ENCODE measurements around the gene ECE1.

ECE1 gene

GRCh38 chr1:21255284-21255942 is 34.9 kb downstream of the ECE1 start:
- peak; percentile 36 to 97 (median 79) for DNase-seq

GRCh38 chr1:21254335-21254951 is 35.8 kb downstream of the ECE1 start:
- DNase-seq, result peak in 25 of 56 donors; percentile 8 to 58 (median 37)

DNA sequence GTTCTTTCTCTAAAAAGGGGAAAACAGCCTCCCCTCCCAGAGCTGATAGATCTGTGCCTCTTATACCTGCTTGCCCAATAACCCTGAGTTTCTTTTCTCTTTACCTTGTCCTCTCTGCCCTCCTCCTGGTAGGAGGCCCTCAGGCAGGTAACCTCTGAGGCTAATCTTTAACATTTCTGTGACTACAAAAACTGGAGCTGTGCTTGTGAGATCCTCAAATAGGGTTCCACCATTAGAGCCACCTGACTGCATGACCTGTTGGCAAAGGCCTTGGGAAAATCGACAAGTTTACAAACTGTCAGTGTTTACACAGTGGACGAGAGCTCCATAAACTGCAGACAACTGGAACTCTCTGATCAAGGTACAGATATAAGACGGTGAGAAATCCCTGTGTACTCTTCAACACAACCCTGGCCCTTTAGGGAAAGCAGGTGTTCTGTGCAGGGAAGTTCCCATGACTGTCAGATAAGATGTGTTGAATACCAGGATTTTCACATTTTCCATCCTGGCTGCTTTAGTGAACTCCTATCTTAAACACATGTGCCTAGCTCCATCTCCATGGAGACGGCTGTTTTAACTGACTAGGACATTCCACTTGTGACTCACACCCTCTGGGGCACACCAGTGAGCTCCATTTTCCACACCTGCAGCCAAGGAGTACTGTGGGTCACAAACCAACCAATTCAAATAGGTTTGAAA is 38.3 kb downstream of the ECE1 start:
- DNase-seq, result no peak

DNA sequence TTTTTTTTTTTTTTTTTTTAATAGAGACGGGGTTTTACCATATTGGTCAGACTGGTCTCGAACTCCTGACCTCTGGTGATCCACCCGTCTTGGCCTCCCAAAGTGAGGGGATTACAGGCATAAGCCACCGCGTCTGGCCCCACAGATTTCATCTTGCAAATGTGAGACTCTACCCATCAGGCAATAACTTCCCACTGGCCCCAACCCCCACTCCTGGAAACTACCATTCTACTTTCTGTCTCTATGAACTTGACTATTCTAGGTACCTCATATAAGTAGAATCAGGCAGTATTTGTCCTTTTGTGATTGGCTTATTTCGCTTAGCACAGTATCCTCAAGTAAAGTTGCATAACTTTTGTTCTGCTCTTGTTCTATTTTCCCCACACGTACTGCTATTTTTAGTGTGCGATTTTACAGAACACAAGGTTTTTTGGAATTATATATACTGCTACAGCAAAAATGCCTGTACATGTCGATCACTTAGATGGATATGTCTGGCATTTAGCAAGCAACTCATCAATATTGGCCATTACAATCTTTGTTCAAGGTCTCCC is 40.2 kb downstream of the ECE1 start:
- no peak for DNase-seq

DNA sequence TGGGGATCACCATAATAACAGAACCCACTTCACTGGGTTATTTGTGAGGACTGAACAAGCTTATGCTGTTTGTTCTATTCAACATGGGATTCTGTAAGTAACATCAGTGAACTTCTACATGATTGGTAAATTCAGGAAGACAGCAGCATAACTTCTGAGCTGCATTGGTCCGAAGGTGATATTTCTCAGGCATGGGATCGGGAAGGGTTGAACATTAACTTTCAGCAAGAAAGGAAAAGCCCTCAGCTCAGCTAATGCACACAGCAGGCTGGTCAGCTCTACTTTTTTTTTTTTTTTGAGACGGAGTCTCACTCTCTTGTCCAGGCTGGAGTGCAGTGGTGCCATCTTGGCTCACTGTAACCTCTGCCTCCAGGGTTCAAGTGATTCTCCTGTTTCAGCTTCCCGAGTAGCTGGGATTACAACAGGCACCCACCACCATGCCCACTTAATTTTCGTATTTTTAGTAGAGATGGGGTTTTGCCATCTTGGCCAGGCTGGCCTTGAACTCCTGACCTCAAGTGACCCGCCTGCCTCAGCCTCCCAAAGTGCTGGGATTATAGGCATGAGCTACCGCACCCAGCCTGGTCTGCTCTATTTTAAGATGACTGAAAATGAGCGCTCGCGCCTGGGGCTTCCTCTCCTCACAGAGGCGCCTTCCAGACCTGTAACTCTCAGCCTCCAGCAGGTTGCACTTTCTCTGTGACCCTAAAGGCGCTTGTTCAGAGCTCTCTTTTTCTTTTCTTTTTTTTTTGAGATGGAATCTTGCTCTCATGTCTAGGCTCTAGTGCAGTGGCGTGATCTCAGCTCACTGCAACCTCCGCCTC is 42.2 kb downstream of the ECE1 start:
- DNase-seq, result no peak

DNA sequence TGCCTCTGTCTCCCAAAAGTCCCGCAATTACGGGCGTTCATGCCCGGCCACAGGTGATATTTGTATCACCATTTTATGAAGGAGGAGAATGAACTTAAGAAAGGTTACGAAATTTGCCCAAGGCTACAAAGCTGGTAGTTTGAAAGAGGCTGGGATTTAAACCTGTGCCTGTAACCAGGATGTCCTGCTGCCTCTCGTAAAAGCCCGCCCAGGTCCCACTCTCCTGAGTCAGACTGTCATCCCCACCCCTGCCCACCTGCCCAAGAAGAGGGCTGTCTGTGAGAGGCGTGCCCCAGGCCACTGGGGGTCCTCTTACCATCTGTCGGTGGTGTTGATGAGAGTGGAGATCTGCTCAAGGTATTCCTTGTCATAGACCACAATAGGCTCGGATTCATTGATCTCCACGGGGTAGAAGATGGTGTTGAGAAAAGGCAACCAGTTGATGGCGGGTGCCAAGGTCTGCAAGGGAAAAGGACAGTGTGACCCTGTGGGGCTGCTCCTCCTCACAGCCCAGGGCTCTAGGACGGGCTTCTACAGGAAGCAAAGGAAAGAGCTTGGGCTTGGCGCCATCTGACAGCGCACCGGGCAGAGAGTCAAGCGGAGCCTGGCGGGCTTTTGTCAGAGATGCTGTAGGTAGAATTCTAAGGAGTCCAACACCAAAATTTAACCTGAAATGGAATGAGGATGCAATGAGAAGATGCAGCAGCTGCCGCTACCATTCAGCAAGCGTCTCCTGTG is 43.2 kb downstream of the ECE1 start:
- DNase-seq, result no peak

DNA sequence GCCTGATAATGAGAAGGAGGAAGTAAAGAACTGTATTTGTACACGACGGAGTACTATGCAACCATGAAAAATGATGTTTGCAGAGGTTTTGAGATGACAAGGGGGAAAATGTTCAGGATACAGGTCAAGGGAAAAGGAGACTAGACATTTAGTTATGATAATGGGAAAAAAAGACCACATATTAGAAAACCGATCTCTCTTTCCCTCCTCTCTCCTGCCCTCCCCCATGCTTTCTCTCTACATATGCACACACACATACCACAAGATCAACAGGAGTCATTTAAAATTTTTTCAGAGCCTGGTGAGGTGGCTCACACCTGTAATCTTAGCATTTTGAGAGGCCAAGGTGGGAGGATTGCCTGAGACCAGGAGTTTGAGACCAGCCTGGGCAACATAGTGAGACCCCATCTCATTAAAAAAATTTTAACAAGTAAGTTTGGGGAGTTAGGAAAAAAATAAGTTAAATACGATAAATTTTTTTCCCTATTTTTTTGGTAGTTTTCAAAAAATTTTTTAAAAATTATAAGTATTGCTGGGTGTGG is 44.5 kb downstream of the ECE1 start:
- DNase-seq, result no peak

DNA sequence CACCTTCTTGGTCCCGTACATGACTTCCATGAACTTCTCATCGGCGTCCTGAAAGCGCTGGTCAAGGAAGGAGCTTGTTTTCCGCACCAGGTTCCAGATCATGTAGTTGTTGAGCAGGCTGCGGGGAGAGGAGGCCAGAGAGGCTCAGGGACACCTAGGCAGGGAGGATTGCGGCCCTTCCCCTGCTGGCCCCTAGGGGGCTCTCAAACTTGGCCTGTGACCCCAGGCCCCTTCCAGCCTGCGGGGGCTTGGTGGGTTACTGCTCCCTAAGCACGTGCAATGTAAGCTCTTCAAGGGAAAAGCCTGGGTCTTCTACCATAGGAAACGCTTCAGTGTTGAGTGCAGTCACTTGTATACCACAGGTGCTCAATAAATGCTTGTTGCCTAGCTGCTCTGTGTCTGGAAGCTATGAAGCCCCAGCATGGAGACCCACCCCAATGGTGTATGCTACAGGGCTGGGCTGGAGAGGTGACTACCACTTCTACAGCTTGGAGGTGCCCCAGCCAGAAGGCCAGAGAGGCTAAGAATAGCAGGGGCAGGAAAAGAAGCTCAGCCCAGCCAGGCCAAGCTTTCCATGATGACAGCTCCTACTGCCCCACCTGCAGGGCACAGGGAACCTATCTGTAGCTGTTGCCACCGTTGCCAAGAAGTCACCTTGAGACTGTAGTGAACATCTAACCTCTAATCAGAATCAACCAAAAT is 45.1 kb downstream of the ECE1 start:
- no peak for DNase-seq

DNA sequence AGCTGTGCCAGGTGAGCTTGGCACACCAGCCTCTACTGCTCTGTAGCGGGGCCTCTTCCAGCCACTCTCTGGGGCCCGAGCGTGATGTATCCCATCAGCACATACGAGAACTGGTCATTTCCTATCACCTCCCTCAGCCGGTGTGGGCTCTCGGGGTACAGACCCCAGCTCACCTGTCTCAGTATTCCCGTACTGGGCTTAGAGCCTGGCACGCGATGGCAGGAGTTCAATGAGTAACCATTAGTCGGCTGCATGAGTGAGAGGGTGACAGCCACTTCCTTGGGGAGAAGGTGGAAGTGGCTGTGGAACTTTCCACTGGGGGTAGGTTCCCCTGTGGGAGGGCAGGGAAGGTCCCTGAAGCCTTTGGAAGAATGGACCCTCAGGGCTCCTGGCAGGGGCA is 46.1 kb downstream of the ECE1 start:
- DNase-seq, result no peak

DNA sequence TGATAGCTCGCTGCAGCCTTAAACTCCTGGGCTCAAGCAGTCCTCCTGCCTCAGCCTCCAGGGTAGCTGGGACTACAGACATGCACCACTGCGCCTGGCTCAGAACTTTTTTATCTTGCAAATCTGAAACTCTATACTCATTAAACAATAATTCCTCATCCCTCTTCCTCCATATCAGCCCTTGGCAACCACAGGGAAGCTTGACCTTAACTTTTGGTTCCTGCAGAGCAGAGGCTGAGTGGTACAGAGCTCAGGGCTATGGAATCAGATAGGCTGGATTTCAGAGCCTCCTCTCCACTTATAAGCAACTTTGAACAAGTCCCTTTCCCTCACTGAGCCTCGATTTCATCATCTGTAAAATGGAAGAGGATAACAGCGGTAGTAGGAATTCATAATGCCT is 47.4 kb downstream of the ECE1 start:
- no peak for DNase-seq

GRCh38 chr1:21241771-21242581 is 48.3 kb downstream of the ECE1 start:
- DNase-seq, result no peak

- DNase-seq, result no peak
These were observed 49.6 kb downstream of the ECE1 start for GRCh38 chr1:21240706-21241105.

- DNase-seq, result no peak
These were observed 51.0 kb downstream of the ECE1 start for GRCh38 chr1:21239221-21239620.

DNA sequence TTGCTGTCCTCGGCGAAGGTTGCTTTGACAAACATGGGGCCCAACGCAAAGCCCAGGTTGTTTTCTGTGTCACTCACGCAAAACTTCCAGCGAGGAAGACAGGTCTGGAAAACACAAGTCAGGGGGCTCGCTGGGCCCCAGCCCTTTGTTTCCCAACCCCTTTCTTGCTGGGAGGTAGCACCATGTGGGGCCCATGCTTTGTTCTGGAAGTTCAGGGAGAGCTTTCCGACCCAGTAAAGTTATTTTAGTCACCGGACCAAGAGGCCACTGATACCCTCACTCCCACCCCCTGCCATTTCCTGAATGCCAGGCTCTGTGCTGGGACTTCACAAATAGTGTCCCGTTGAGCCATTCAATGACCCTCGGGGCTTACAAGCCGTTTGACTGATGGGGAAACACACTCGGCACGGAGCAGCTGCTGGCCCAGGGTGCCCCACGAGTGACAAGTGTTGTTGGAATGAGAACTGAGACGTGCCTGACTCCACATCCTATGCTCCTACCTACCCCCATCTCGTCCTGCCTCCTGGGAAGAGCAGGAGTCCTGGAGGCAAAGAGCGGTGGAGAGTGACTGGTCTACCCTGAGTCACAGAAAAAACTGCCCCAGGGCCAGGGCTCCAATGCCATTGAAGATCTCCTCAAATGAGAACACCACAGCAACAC is 52.0 kb downstream of the ECE1 start:
- DNase-seq, result no peak

DNA sequence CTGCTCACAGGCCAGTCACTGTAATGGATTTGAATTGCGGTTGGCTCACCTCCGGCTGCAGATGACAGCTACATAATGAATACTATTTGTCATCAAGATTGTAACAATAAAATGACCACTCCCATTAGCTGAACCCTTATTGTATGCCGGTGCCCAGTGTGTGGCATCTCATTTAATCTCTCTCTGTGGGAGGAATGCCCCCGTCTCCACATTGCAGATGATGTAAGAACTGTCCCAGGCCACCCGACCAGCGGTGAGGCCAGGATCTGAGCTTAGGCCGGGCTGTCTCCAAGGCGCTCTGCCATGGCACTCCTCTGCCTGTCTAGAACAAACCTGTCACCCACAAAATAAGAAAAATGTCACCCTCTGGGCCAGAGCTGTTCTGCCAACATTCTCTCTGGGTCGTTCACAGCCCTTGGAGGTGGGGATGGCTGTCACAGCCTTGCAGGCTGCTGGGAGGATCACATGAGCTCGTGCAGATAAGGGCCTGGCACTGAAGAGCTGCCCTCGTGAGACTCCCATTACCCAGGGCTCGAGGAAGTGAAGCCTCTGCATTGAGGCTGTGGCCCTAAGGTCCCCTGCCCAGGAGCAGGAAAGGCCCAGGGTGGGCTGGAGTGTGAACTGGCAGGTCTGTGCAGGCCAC is 52.7 kb downstream of the ECE1 start:
- DNase-seq, result no peak

- DNase-seq, result no peak
These were observed 54.1 kb downstream of the ECE1 start for GRCh38 chr1:21236178-21236577.

DNA sequence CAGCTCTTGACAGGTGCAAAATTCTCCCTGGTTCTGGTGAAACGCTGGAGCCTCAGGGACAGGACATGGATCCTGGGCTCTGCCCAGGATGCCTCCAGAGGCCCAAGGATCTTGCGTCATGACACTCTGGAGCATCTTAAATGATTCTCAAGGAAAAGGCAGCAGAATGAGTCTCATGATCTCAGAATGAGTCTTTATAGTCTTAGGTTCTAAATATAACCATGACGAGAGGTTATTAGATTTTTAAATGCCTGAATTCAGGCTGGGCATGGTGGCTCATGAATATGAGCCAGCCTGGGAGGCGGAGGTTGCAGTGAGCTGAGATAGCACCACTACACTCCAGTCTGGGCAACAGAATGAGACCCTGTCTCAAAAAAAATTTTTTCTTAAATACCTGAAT is 55.5 kb downstream of the ECE1 start:
- DNase-seq, result no peak

GRCh38 chr1:21233490-21233889 is 56.8 kb downstream of the ECE1 start:
- no peak for DNase-seq
